ENCODE data around the gene SLC7A1. TPM values are rescaled to one million over a fixed set of nuclear protein-coding genes. Genes with fewer than 3 reads are reported as not detected.

SLC7A1 gene
- total RNA-seq, 1 experiment from 2014 or later, result 84.5 TPM

DNA sequence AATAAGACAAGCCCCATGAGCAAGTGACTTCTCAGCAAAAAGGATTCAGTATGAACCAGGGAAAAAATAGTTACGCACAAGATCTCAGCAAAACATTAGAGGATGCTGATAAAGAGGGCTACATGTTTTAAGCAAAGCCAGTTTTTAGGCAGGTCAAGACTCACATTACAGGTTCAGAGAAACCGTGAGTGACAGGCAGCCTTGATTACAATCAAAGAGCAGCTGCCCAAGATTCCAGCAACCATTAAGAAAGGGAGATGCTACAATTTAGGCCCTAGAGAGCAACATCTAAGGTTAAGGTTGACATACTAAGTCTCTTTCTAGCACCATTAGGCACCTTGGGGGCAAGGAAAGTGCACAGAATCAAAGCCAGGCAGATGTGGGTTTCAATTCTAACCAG lies 2.8 kb upstream of the SLC7A1 start (continued):
- TF ChIP-seq E2F4 (CRISPR knock-in tag; IDR thresholded peaks at IDR 0.05; ENCODE audit: borderline replicate concordance, low read depth) (no peak), CBFB (CRISPR knock-in tag; IDR thresholded peaks at IDR 0.05; ENCODE audit: low read depth) (no peak)
- TF ChIP-seq, protein P1, sequence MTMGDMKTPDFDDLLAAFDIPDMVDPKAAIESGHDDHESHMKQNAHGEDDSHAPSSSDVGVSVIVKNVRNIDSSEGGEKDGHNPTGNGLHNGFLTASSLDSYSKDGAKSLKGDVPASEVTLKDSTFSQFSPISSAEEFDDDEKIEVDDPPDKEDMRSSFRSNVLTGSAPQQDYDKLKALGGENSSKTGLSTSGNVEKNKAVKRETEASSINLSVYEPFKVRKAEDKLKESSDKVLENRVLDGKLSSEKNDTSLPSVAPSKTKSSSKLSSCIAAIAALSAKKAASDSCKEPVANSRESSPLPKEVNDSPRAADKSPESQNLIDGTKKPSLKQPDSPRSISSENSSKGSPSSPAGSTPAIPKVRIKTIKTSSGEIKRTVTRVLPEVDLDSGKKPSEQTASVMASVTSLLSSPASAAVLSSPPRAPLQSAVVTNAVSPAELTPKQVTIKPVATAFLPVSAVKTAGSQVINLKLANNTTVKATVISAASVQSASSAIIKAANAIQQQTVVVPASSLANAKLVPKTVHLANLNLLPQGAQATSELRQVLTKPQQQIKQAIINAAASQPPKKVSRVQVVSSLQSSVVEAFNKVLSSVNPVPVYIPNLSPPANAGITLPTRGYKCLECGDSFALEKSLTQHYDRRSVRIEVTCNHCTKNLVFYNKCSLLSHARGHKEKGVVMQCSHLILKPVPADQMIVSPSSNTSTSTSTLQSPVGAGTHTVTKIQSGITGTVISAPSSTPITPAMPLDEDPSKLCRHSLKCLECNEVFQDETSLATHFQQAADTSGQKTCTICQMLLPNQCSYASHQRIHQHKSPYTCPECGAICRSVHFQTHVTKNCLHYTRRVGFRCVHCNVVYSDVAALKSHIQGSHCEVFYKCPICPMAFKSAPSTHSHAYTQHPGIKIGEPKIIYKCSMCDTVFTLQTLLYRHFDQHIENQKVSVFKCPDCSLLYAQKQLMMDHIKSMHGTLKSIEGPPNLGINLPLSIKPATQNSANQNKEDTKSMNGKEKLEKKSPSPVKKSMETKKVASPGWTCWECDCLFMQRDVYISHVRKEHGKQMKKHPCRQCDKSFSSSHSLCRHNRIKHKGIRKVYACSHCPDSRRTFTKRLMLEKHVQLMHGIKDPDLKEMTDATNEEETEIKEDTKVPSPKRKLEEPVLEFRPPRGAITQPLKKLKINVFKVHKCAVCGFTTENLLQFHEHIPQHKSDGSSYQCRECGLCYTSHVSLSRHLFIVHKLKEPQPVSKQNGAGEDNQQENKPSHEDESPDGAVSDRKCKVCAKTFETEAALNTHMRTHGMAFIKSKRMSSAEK (CRISPR knock-in tag; IDR thresholded peaks at IDR 0.05; ENCODE audit: borderline replicate concordance), result no peak

- H3K27me3 Mint-ChIP-seq (ENCODE audit: low read depth), result peaks cover 12% of the 10 kb centered on the region
- H3K36me3 Mint-ChIP-seq, result no peaks in the 10 kb centered on the region
- H3K4me1 Mint-ChIP-seq, result peaks cover 23% of the 10 kb centered on the region
- ATAC-seq, result no peak
- no peak for DNase-seq (ENCODE audit: low spot score)
- no peak overlapping the region for H3K4me3 Mint-ChIP-seq
- H3K27ac Mint-ChIP-seq, result no peak overlapping the region
- ChIA-PET POLR2A (no interaction called here), CTCF (no interaction called here)
- H3K9me3 Mint-ChIP-seq, result no peaks in the 10 kb centered on the region
- TF ChIP-seq NR2C2 (CRISPR knock-in tag; IDR thresholded peaks at IDR 0.05) (no peak), TCF7 (CRISPR knock-in tag; IDR thresholded peaks at IDR 0.05; ENCODE audit: low read depth) (no peak), ZBTB21 (CRISPR knock-in tag; IDR thresholded peaks at IDR 0.05; ENCODE audit: borderline replicate concordance) (no peak), ERG (CRISPR knock-in tag; IDR thresholded peaks at IDR 0.05) (no peak), E2F4 (CRISPR knock-in tag; IDR thresholded peaks at IDR 0.05; ENCODE audit: borderline replicate concordance, low read depth) (no peak), NFYB (CRISPR knock-in tag; conservative IDR thresholded peaks at IDR 0.05; ENCODE audit: low read depth) (no peak), SMAD4 (CRISPR knock-in tag; IDR thresholded peaks at IDR 0.05) (no peak), TEAD4 (CRISPR knock-in tag; IDR thresholded peaks at IDR 0.05) (no peak), HMGXB4 (CRISPR knock-in tag; IDR thresholded peaks at IDR 0.05) (no peak), NFATC4 (CRISPR knock-in tag; IDR thresholded peaks at IDR 0.05) (no peak), OVOL2 (CRISPR knock-in tag; IDR thresholded peaks at IDR 0.05; ENCODE audit: borderline replicate concordance) (no peak), PRRX2 (CRISPR knock-in tag; IDR thresholded peaks at IDR 0.05) (no peak), ZNF396 (CRISPR knock-in tag; IDR thresholded peaks at IDR 0.05; ENCODE audit: borderline replicate concordance) (no peak), ZNF121 (CRISPR knock-in tag; IDR thresholded peaks at IDR 0.05) (no peak), SOX15 (CRISPR knock-in tag; IDR thresholded peaks at IDR 0.05) (no peak), KAT7 (CRISPR knock-in tag; IDR thresholded peaks at IDR 0.05; ENCODE audit: borderline replicate concordance) (no peak)
- TF ChIP-seq, protein P2, sequence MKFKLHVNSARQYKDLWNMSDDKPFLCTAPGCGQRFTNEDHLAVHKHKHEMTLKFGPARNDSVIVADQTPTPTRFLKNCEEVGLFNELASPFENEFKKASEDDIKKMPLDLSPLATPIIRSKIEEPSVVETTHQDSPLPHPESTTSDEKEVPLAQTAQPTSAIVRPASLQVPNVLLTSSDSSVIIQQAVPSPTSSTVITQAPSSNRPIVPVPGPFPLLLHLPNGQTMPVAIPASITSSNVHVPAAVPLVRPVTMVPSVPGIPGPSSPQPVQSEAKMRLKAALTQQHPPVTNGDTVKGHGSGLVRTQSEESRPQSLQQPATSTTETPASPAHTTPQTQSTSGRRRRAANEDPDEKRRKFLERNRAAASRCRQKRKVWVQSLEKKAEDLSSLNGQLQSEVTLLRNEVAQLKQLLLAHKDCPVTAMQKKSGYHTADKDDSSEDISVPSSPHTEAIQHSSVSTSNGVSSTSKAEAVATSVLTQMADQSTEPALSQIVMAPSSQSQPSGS (CRISPR knock-in tag; IDR thresholded peaks at IDR 0.05; ENCODE audit: borderline replicate concordance, low read depth), result no peak
- TF ChIP-seq, protein P3, sequence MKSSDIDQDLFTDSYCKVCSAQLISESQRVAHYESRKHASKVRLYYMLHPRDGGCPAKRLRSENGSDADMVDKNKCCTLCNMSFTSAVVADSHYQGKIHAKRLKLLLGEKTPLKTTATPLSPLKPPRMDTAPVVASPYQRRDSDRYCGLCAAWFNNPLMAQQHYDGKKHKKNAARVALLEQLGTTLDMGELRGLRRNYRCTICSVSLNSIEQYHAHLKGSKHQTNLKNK (CRISPR knock-in tag; IDR thresholded peaks at IDR 0.05), result no peak
Measured at GRCh38 chr13:29597706-29598105, 2.2 kb upstream of the SLC7A1 start.

Measured in WTC11 (cell line).